CD4-positive, alpha-beta T cell treated with Interleukin-2 at 100 ng/mL for 4 hours (primary cell): ENCODE results near the gene ABITRAM.
"Not testable (repeated sequence)": the region's sequence is repeated elsewhere in the genome, so short reads cannot be mapped to it uniquely, and the experiment has no call there.

Experiments
- DNase-seq: peaks from one replicate; pipeline ENCODE4 v3.0.0-alpha.2; 2020; ENCODE audit warnings: low spot score

ABITRAM gene

DNA sequence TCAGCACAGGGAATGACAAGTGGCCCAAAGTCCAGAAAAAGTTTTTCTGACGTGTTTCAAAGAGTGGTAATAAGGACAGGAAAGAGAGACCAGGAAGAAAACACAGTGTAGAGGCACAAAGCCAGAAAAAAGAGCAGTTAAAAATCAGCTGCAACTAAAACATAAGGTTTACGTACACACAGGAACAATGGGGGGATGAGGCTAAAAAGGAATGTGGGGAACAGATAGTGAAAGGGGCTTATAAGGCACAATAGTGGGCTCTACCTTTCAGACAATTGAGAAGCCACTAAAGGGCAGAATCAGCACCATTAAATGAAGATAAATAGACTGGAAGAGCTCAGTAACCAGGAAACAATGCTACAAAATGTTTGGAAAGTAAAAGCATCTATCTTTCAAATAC is 5.8 kb upstream of the ABITRAM start:
- no peak for DNase-seq

DNA sequence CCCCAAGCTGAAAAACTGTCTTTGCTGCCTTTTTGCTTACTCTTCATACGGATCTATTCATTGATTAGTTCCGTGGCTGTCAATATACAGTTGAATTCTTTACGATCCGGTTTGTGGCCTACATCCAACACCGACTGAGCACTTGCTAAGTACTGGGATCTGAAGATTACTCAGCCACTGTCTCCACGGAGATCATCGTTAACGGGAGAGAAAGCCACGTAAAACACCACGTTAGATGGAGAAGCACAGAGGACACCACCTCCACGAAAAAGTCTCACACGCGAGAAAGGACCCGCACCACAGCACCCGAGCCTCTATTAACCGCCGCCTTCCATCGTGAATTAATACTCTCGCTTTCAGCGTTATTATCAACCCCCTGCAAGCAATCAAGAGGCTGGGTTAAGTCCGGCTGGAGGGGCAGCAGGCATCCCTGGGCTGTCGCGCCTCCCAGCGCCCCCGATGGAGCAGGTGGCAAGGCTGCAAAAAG is 926 bp upstream of the ABITRAM start:
- DNase-seq, result no peak

DNA sequence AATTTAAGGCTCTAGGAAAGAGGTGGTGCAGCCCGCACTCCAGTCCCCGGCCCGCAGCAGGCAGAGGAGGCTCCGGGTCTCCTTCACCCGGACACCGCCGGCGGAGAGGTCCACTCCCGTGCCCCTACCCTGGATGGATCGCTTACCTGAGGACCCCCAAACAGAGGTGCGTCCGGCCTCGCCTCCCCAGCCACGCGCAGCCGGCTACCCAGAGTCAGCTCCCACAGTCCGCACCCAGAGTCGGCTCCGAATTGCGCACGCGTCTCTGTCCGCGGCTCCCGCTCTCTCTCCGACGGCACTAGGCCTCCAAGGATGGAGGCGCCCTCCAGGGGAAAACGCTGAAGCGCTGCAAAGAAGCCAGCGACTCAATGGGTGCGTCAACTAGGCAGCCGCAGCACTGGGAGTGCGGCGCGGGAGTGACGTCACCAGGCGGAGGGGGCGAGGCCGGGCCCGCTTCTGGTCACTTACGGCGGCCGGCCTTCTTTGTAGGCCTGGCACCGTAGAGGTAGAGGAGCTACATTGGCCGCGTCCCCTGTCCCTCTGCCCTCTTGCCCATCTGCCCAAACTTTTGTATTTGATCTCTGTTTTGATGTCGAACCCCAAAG is 380 bp upstream of the ABITRAM start, which contains the start of gene ELP1:
Gene ELP1, minus strand, starts transcription at position 407 of the 605 bp plus-strand sequence. CDS start 2,978 bp downstream, outside the sequence.
- peak; percentile 92 for DNase-seq

DNA sequence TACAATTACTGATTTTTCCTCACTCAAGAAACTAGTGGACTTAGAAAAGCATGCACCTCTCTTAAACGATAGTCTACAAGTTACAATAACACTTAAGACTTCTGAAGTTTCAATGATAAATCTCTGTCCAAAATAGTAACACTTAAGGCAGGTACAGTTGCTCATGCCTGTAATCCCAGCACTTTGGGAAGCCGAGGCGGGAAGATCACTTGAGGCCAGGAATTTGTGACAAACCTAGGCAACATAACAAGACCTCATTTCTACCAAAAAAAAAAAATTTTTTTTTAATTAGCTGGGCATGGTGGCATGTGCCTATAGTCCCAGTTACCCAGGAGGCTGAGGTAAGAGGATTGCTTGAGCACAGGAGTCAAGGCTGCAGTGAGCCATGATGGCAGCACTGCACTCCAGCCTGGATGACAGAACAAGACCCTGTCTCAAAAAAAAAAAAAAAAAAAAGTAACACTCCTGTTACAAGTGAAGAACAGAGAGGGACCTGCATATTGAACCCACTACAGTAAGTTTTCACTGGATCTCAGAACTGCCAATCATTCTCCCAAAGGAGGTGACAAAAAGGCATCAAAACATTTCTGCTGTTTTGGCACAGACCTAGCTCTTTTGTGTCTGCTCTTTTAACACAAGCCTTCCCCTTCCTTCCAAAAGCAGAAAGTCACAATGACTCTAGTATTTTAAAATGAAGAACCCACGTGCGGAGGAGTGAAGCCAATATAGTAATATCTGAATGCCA is 3.5 kb downstream of the ABITRAM start:
- no peak for DNase-seq

GRCh38 chr9:108939975-108940374 is 5.8 kb downstream of the ABITRAM start:
- DNase-seq, result no peak

GRCh38 chr9:108950168-108950567 is 16.0 kb downstream of the ABITRAM start:
- DNase-seq, result no peak

DNA sequence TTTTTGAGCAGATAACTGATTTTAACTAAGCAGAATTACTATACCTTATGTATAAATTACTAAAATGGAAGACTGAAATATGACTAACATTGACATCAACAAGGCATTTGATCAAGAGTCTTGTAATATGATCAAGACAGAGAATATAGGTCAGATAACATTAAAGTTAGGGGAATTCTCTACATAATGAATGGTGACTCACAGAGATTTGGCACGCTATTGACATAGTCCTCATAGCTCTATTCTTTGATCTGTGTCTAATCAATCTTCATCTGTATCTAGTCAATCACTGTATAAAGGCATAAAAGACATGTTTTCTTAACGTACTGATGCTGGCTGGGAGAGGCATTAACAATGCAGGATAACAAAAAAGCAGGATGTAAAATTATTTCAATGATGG is 17.4 kb downstream of the ABITRAM start:
- DNase-seq, result no peak

DNA sequence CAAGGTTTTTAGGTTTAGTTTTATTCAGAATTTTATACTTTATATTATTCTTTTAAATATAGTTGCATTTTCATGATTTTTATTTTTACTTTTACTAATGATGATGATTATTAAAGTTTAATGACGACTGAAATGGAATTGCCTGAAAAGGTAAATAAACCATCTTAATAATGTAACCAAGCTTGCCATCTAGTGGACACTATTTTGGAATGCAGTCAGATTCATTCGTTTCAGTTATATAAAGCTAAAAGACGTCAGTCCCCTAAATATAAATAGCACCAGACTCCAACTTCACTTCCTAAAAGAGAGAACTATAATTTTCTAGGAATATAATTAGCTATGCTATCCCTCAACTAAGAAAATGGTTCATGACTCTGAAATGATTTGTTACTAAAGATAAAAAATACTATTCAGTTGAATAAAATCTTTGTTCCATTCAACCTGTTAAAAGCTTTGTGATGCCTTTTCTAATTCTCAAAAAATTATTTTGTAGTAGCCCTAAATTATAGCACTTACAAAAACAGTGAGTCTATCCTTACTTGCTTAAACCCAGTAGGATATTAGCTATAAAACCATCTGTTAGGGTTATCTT is 19.9 kb downstream of the ABITRAM start:
- peak; percentile 51 for DNase-seq

DNA sequence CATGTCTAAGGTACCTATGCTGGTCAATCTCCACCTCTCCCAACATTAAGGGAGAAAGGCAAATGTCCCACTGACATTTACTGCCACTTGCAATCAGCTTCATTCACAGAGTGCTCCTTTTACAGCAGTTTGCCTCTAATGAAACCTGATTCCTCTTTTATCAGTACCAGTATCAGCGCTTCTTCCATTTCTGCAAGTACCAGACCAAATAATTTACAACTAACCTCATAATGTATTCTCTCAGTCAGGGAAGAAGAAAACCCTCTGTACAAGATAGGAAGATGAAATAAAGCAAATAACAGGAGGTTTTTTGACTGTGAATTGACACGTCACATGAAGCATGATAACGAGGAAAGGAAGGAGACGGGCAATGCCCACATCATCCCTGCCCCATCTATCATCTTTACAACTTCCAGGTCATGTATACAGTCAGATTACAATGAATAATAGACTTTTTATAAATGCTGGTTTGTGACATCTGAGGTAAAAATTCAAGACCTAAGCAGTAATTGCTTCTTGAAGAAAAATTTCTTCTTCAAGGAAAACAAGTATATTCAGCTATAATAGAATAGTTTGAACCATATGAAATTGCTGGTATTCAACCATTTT is 21.9 kb downstream of the ABITRAM start:
- DNase-seq, result no peak

- no peak for DNase-seq
These were observed 22.4 kb downstream of the ABITRAM start for GRCh38 chr9:108956631-108957026.

DNA sequence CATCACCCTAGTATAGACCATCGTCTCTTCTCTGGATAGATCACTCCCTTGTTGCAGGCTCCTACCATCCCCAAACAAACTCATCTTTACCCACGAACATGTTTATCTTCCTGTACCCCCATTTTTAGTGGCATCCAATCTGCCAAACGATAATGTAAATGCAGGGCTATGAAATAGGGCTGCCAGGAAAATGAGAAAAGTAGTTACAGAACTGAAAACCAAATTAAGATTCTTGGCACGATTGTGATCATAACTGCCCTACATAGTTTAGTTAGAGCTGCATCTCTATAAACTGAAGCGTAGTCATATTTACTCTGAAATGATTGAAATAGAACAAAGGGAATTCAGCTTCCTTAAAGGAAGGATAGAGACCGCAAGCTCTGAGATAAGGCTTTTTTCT is 26.1 kb downstream of the ABITRAM start:
- DNase-seq, result no peak

GRCh38 chr9:108961151-108961550 is 27.0 kb downstream of the ABITRAM start:
- DNase-seq, result no peak

GRCh38 chr9:108963459-108964143 is 29.4 kb downstream of the ABITRAM start:
- no peak for DNase-seq

DNA sequence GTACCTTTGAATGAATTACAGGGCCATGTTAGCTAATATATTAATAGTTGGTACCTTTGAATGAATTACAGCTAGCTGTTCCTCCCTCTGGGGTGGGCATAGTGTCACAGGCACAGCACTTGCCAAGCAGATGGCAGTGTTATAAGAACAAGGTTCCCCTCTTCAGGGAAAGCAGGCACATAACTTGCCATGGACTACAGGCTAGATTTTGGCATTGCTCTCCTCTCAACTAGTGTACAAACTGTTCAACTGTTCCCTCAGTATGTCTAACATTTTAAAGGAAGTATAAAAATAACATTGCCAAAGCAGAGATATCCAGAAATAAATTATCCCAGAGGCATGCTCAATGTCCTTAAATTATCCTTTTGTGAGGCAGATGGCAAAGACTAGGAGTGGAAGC is 33.7 kb downstream of the ABITRAM start:
- no peak for DNase-seq

GRCh38 chr9:108971392-108971791 is 37.2 kb downstream of the ABITRAM start:
- not testable (repeated sequence) for DNase-seq

DNA sequence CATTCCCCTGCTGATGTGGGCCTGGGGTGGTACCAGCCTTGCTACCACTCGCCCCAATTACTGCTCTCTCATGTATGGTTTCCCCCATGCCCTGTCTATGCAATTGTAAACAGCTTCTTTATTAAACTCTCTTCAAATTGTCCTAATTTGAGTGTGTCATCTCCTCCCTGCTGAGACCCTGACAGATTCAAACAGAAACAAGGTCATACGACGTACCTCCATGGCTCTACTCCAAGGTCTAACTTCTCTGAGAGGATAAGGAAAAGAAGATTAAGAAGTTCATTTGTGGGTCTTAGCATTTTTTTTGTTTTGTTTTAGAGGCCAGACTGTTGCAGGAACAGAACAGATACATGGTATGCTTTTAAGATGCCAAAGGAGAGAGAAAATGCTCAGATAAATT is 38.0 kb downstream of the ABITRAM start:
- no peak for DNase-seq

DNA sequence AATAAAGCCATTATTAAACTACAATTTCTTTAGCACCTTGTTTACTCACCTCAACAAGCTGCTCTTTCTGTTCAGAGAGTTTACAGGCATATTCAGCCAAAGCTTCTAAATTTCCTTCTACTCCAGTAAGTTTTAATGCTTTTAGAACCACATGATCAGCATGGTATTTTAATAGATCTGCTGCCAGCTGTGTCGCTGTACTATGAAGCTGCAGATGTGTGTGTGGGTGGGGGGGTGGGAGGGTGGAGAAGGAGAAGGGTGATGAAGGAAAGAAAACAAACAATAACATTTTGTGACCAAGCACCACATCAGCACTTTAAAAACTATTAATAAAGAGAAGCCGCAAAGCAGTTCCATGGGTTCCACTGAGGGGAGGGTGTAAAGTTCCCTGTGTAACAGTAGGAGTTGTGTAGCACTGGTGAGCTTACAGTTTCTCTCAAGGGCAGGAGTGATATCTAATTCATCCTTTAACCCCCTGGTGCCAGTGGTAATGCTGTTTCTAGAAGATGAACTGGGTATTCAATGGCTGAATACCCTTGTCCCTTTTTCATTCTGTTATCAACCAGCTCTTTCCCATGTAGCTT is 38.5 kb downstream of the ABITRAM start:
- DNase-seq, result no peak

DNA sequence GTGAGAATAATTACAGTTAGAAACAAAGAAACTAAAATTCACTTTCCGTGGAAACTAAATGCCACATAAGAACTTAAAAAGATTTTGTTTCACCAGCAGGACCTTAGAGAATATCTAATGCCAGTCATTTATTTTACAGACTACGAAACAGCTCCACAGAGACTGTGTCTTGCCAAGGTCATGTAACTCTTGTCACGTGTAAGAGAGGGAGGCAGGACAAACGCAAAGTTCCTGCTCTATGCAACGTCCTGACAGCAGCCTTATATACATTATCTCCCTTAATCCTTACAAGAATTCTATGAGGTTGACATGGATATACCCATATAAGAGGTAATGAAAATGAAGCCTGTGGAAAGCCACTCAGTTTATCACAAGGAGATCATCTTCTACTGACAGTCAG is 39.7 kb downstream of the ABITRAM start:
- no peak for DNase-seq

GRCh38 chr9:108978205-108978604 is 44.0 kb downstream of the ABITRAM start:
- no peak for DNase-seq

GRCh38 chr9:108980893-108981292 is 46.7 kb downstream of the ABITRAM start:
- no peak for DNase-seq

DNA sequence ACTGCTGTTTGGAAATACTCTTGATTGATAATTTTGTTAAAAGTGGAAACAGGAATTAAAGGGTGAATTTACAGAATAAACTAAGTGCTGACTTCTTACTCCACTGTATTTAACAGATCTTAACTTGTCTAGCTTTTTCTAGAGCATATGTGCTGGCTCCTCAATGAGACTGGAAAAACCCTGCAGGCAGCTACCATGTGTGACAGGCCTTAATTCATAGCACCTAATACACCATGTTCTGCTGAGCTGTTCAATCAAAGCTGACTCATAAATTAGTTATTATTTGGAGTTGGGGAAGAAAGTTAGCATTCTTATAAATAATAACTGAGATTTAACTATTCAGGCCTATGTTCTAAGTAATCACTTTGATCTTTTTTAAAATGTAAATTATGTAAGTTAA is 49.7 kb downstream of the ABITRAM start:
- DNase-seq, result no peak
